Psoas muscle (tissue), 8 donors: ENCODE results near the gene NBEA. TPM values are rescaled to one million over a fixed set of nuclear protein-coding genes. Genes with fewer than 3 reads are reported as not detected.

Experiments used
- ATAC-seq, 4 donors: fragments of 200-7000 bp; cut with Tn5 transposase; one replicate each; pipeline ENCODE4 v1.9.1; 2020; ENCODE audit warnings: moderate library complexity in 3 of 4, mild to moderate bottlenecking in 2 of 4
- DNase-seq, 2 donors: peaks; one replicate each; pipeline ENCODE4 v3.0.0-alpha.2; 2020
- H3K27ac ChIP-seq: fragments of 200-600 bp; one replicate; pipeline ENCODE4 v1.8.0; 2022
- H3K27me3 ChIP-seq, 3 donors: fragments of 200-600 bp in 1 of 3; one replicate each; pipeline versions ENCODE4 v1.6.1 to v1.8.0; 2013 to 2022; ENCODE audit warnings: low read length in 2 of 3, mild to moderate bottlenecking in 2 of 3, moderate library complexity in 1 of 3; ENCODE audit not compliant: insufficient read depth in 3 of 3
- H3K36me3 ChIP-seq, 2 donors: fragments of 200-600 bp in 1 of 2; one replicate each; pipeline versions ENCODE4 v1.6.1 to v1.8.0; 2013 to 2022; ENCODE audit warnings: low read depth in 1 of 2, mild to moderate bottlenecking in 1 of 2, moderate library complexity in 1 of 2; ENCODE audit not compliant: insufficient read depth in 1 of 2
- H3K4me1 ChIP-seq: fragments of 200-600 bp; one replicate; pipeline ENCODE4 v1.8.0; 2022
- H3K4me3 ChIP-seq: fragments of 200-600 bp; one replicate; pipeline ENCODE4 v1.8.0; 2022; ENCODE audit warnings: mild to moderate bottlenecking
- H3K9me3 ChIP-seq: fragments of 200-600 bp; one replicate; pipeline ENCODE4 v1.8.0; 2022
- WGBS, 3 donors: extraction: QIAGEN DNeasy Blood & Tissue Kit; methylation state at CpG; one replicate each; pipeline versions ENCODE4 v1.1.6 to v1.1.7; 2013; 5-methylcytosine and 5-hydroxymethylcytosine counted together
- intact Hi-C, 2 donors: fragments of 100-400 bp; cut with DNase I; formaldehyde crosslinking; loops; one replicate each; pipeline versions ENCODE4 v1.11.0 to v1.14.2; 2022
- polyA plus RNA-seq, 3 donors: library from polyadenylated mRNA; stranded (reverse); fragments of 200-250 nt; gene quantifications; one replicate each; pipeline ENCODE4 v1.2.3, GENCODE V29; 2013
- total RNA-seq, 4 donors: library from RNA; stranded (reverse); fragmentation: NEBNext Ultra II Directional in 2 of 4; extraction: Animal tissue kit (Norgen Biotek cat#: 25700) in 2 of 4; gene quantifications; one replicate each; pipeline versions ENCODE4 v1.2.1 to v1.2.4, GENCODE V29; 2021 to 2023
- TF ChIP-seq, protein P1 (sequence below): fragments of 200-600 bp; IDR thresholded peaks from one replicate; pipeline ENCODE4 v1.8.0; 2022; ENCODE audit warnings: antibody characterized with exemption
- donor health status: healthy with polysubstance abuse.
- donor health status: DM: no; HTN: no; CAD: no; lungs with moderate emphysema.
- donor health status: Bipolar disorder and iron deficiency.
- donor health status: healthy.
- donor health status: DM: yes; HTN: yes; CAD: no.
- donor health status: DM: no; HTN: no; CAD: no.
- donor health status: DM: no; HTN: no; CAD: no.
- donor health status: DM: yes; HTN: yes; CAD: no.

The NBEA gene
- total and polyA plus RNA-seq, 7 donors: 0.99 to 5.3 (median 1.5) TPM

GRCh38 chr13:35346494-35346893, 404.4 kb downstream of the NBEA start:
- TF ChIP-seq, protein P1, sequence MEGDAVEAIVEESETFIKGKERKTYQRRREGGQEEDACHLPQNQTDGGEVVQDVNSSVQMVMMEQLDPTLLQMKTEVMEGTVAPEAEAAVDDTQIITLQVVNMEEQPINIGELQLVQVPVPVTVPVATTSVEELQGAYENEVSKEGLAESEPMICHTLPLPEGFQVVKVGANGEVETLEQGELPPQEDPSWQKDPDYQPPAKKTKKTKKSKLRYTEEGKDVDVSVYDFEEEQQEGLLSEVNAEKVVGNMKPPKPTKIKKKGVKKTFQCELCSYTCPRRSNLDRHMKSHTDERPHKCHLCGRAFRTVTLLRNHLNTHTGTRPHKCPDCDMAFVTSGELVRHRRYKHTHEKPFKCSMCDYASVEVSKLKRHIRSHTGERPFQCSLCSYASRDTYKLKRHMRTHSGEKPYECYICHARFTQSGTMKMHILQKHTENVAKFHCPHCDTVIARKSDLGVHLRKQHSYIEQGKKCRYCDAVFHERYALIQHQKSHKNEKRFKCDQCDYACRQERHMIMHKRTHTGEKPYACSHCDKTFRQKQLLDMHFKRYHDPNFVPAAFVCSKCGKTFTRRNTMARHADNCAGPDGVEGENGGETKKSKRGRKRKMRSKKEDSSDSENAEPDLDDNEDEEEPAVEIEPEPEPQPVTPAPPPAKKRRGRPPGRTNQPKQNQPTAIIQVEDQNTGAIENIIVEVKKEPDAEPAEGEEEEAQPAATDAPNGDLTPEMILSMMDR: no peak
- H3K4me1 ChIP-seq: no peaks in the 10 kb centered on the region
- no peak overlapping the region for H3K4me3 ChIP-seq
- H3K9me3 ChIP-seq: no peaks in the 10 kb centered on the region
- intact Hi-C loops: no loop called here
- ATAC-seq (no peak), DNase-seq (no peak)
- no peaks in the 10 kb centered on the region for H3K36me3 ChIP-seq
- 90 to 92% (median 91%) methylated on average over 4 of the region's 4 CpGs for WGBS, 3 donors
- no peaks in the 10 kb centered on the region for H3K27me3 ChIP-seq
- H3K27ac ChIP-seq: no peak overlapping the region

- Histone ChIP-seq H3K4me3 (no peak overlapping the region), H3K27me3 (no peaks in the 10 kb centered on the region), H3K4me1 (no peaks in the 10 kb centered on the region), H3K27ac (no peak overlapping the region), H3K36me3 (no peaks in the 10 kb centered on the region), H3K9me3 (no peaks in the 10 kb centered on the region)
- TF ChIP-seq, protein P1: no peak
- no peak for DNase-seq
- intact Hi-C loops: no loop called here
- ATAC-seq: no peak
- WGBS, 3 donors: 55 to 71% (median 67%) methylated on average over 1 of the region's 1 CpG
These were observed 405.7 kb downstream of the NBEA start for GRCh38 chr13:35347679-35348205.

DNA sequence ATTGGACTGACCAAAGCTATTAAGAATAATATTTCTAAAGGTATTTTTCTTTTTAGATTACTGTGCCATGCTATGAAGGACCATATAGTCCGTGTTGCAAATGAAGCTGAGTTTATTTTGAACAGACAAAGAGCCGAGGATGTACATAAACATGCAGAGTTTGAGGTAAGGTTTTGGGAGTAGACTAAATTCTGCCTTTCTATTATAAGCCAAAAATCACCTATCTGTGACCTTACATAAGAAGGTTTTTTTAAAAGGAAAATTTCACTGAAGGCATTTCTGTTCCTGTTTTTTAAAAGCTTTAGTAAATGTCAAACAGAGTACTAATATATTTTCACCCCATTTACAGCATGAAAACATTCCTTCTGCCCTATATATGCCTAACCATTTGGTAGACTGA, 407.0 kb downstream of the NBEA start:
- H3K36me3 ChIP-seq: no peaks in the 10 kb centered on the region
- H3K4me1 ChIP-seq: no peaks in the 10 kb centered on the region
- TF ChIP-seq, protein P1: no peak
- ATAC-seq: no peak
- no peaks in the 10 kb centered on the region for H3K27me3 ChIP-seq
- WGBS, 3 donors: 75 to 86% (median 84%) methylated on average over 2 of the region's 2 CpGs
- no peak for DNase-seq
- H3K4me3 ChIP-seq: peak overlapping the region; percentile 43
- H3K9me3 ChIP-seq: no peaks in the 10 kb centered on the region
- H3K27ac ChIP-seq: peak overlapping the region; percentile 70
- intact Hi-C loops: no loop called here

DNA sequence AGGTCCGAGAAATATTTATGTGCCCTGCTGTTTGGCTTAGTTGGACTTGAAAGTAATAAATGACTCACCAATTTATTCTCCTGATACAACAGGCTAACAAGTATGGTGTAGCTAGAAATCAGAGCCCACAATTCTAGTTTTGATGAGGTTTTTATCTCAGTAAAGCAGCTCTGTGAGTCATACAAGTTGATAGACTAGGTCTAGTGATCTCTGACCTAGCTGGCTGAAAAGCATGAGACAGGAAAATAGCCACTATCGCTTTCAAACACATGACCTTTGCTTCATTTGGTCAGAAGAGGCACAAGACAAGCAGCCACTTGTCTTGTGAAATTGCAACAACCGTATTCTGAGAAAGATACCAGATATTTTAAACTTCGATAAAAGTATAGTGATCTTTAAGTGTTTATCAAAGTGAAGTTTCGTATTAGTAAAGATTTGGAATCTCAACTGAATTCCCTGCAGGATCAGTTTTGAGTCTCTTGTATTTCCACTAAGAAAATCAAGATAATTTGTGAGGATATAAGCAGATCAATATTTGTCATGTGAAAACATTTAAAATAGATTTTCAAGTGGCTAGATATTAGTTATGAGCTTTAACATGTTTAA, 407.7 kb downstream of the NBEA start:
- Histone ChIP-seq H3K27ac (peak overlapping the region; percentile 70), H3K4me1 (no peaks in the 10 kb centered on the region), H3K4me3 (peak overlapping the region; percentile 43), H3K9me3 (no peaks in the 10 kb centered on the region), H3K36me3 (no peaks in the 10 kb centered on the region), H3K27me3 (no peaks in the 10 kb centered on the region)
- DNase-seq: no peak
- TF ChIP-seq, protein P1: no peak
- intact Hi-C loops: no loop called here
- ATAC-seq: peak; percentile 71 to 80 (median 76)
- 45 to 52% (median 52%) methylated on average over 5 of the region's 5 CpGs for WGBS, 3 donors

GRCh38 chr13:35354285-35354684, 412.2 kb downstream of the NBEA start:
- Histone ChIP-seq H3K4me3 (no peak overlapping the region), H3K9me3 (no peaks in the 10 kb centered on the region), H3K27ac (peak overlapping the region; percentile 11), H3K4me1 (no peaks in the 10 kb centered on the region), H3K27me3 (no peaks in the 10 kb centered on the region), H3K36me3 (no peaks in the 10 kb centered on the region)
- DNase-seq: no peak
- ATAC-seq: peak in 3 of 4 donors; percentile 29 to 83 (median 74)
- TF ChIP-seq, protein P1: no peak
- intact Hi-C loops: no loop called here
- WGBS, 3 donors: 55 to 76% (median 55%) methylated on average over 2 of the region's 2 CpGs
